Psoas muscle (tissue), 8 donors: ENCODE measurements around the gene TMEM273. TPM values are rescaled to one million over a fixed set of nuclear protein-coding genes. Genes with fewer than 3 reads are reported as not detected.

Source experiments
- ATAC-seq, 4 donors: fragments of 200-7000 bp; cut with Tn5 transposase; one replicate each; pipeline ENCODE4 v1.9.1; 2020; ENCODE audit warnings: moderate library complexity in 3 of 4, mild to moderate bottlenecking in 2 of 4
- DNase-seq, 2 donors: peaks; one replicate each; pipeline ENCODE4 v3.0.0-alpha.2; 2020
- H3K27ac ChIP-seq: fragments of 200-600 bp; one replicate; pipeline ENCODE4 v1.8.0; 2022
- H3K27me3 ChIP-seq, 3 donors: fragments of 200-600 bp in 1 of 3; one replicate each; pipeline versions ENCODE4 v1.6.1 to v1.8.0; 2013 to 2022; ENCODE audit warnings: low read length in 2 of 3, mild to moderate bottlenecking in 2 of 3, moderate library complexity in 1 of 3; ENCODE audit not compliant: insufficient read depth in 3 of 3
- H3K36me3 ChIP-seq, 2 donors: fragments of 200-600 bp in 1 of 2; one replicate each; pipeline versions ENCODE4 v1.6.1 to v1.8.0; 2013 to 2022; ENCODE audit warnings: low read depth in 1 of 2, mild to moderate bottlenecking in 1 of 2, moderate library complexity in 1 of 2; ENCODE audit not compliant: insufficient read depth in 1 of 2
- H3K4me1 ChIP-seq: fragments of 200-600 bp; one replicate; pipeline ENCODE4 v1.8.0; 2022
- H3K4me3 ChIP-seq: fragments of 200-600 bp; one replicate; pipeline ENCODE4 v1.8.0; 2022; ENCODE audit warnings: mild to moderate bottlenecking
- H3K9me3 ChIP-seq: fragments of 200-600 bp; one replicate; pipeline ENCODE4 v1.8.0; 2022
- WGBS, 3 donors: extraction: QIAGEN DNeasy Blood & Tissue Kit; methylation state at CpG; one replicate each; pipeline versions ENCODE4 v1.1.6 to v1.1.7; 2013; 5-methylcytosine and 5-hydroxymethylcytosine counted together
- intact Hi-C, 2 donors: fragments of 100-400 bp; cut with DNase I; formaldehyde crosslinking; loops; one replicate each; pipeline versions ENCODE4 v1.11.0 to v1.14.2; 2022
- polyA plus RNA-seq, 3 donors: library from polyadenylated mRNA; stranded (reverse); fragments of 200-250 nt; gene quantifications; one replicate each; pipeline ENCODE4 v1.2.3, GENCODE V29; 2013
- total RNA-seq, 4 donors: library from RNA; stranded (reverse); fragmentation: NEBNext Ultra II Directional in 2 of 4; extraction: Animal tissue kit (Norgen Biotek cat#: 25700) in 2 of 4; gene quantifications; one replicate each; pipeline versions ENCODE4 v1.2.1 to v1.2.4, GENCODE V29; 2021 to 2023
- TF ChIP-seq, protein P1 (sequence below): fragments of 200-600 bp; IDR thresholded peaks from one replicate; pipeline ENCODE4 v1.8.0; 2022; ENCODE audit warnings: antibody characterized with exemption
- donor health status: healthy with polysubstance abuse.
- donor health status: DM: no; HTN: no; CAD: no; lungs with moderate emphysema.
- donor health status: Bipolar disorder and iron deficiency.
- donor health status: healthy.
- donor health status: DM: yes; HTN: yes; CAD: no.
- donor health status: DM: no; HTN: no; CAD: no.
- donor health status: DM: no; HTN: no; CAD: no.
- donor health status: DM: yes; HTN: yes; CAD: no.

Gene TMEM273
- total and polyA plus RNA-seq, 7 donors, result 3.5 to 12.0 (median 7.7) TPM

DNA sequence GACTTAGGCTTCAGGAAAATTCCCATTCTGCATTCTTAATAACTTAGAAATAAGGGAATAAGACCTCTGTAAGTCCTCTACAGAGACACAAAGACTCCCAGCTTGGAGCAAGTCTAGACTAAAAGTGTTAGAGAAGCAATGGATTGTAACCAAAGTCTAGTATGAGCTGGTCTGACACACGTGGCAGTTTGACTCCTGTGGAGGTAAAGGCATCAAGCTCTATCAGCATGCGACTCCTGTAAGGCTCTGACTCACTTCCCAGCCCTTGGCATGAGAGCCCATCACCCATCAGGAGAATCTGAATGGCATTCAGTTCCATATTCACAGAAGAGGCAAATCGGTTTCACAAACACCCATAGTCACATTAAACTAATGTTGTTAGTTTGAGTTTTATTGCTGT lies 68.4 kb downstream of the TMEM273 start:
- Histone ChIP-seq H3K27me3 (peaks cover 0 to under 1% (median 0%) of the 10 kb centered on the region in 3 donors), H3K36me3 (no peaks in the 10 kb centered on the region), H3K4me3 (no peak overlapping the region), H3K9me3 (peaks cover 3% of the 10 kb centered on the region), H3K27ac (no peak overlapping the region), H3K4me1 (no peaks in the 10 kb centered on the region)
- 61 to 67% (median 61%) methylated on average over 3 of the region's 3 CpGs for WGBS, 3 donors
- intact Hi-C loops, result loop anchor here in 1 of 2 donors (10.0 kb wide), 1 partner anchor 115 kb away; no protein-coding TSS in a partner anchor
- DNase-seq (no peak), ATAC-seq (no peak)
- TF ChIP-seq, protein P1, sequence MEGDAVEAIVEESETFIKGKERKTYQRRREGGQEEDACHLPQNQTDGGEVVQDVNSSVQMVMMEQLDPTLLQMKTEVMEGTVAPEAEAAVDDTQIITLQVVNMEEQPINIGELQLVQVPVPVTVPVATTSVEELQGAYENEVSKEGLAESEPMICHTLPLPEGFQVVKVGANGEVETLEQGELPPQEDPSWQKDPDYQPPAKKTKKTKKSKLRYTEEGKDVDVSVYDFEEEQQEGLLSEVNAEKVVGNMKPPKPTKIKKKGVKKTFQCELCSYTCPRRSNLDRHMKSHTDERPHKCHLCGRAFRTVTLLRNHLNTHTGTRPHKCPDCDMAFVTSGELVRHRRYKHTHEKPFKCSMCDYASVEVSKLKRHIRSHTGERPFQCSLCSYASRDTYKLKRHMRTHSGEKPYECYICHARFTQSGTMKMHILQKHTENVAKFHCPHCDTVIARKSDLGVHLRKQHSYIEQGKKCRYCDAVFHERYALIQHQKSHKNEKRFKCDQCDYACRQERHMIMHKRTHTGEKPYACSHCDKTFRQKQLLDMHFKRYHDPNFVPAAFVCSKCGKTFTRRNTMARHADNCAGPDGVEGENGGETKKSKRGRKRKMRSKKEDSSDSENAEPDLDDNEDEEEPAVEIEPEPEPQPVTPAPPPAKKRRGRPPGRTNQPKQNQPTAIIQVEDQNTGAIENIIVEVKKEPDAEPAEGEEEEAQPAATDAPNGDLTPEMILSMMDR, result no peak

DNA sequence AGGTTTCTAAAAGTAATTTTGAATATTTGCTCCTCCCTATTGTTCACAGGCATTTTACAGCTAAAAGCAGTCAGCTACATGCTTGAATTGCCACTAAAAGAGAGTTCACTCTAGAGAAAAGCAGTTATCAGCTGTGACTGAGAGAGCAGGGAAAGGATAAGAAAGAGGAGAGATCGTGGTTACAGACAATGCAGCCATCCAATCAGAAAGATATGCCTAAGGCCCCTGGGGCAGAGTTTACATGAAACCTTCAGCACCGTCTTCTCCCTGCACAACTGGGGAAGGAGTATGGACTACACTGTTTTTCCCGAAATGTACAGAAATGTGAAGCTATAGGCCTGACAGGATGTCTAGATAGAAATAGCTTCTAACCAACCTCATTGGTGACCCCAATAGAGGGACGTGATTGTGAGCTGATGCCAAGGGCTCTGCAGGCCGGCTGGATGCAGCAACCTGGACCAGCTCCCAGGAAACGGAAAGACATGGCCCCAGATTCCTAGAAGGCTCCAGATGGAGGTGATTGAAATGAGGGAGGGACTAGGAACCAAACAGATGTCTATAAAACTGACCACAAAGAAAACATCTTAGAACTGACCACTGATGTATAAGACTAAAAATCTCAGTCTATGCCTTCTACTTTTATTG lies 69.6 kb downstream of the TMEM273 start:
- WGBS, 3 donors, result 45 to 58% (median 50%) methylated on average over 6 of the region's 6 CpGs
- intact Hi-C loops, result loop anchor here in 1 of 2 donors (10.0 kb wide), 1 partner anchor 114 kb away; no protein-coding TSS in a partner anchor
- no peaks in the 10 kb centered on the region for H3K9me3 ChIP-seq
- no peak for ATAC-seq
- H3K4me1 ChIP-seq, result no peaks in the 10 kb centered on the region
- no peaks in the 10 kb centered on the region for H3K36me3 ChIP-seq
- TF ChIP-seq, protein P1, result no peak
- no peak for DNase-seq
- no peak overlapping the region for H3K27ac ChIP-seq
- H3K27me3 ChIP-seq, result peaks cover 0 to 6% (median 0%) of the 10 kb centered on the region in 3 donors
- no peak overlapping the region for H3K4me3 ChIP-seq

DNA sequence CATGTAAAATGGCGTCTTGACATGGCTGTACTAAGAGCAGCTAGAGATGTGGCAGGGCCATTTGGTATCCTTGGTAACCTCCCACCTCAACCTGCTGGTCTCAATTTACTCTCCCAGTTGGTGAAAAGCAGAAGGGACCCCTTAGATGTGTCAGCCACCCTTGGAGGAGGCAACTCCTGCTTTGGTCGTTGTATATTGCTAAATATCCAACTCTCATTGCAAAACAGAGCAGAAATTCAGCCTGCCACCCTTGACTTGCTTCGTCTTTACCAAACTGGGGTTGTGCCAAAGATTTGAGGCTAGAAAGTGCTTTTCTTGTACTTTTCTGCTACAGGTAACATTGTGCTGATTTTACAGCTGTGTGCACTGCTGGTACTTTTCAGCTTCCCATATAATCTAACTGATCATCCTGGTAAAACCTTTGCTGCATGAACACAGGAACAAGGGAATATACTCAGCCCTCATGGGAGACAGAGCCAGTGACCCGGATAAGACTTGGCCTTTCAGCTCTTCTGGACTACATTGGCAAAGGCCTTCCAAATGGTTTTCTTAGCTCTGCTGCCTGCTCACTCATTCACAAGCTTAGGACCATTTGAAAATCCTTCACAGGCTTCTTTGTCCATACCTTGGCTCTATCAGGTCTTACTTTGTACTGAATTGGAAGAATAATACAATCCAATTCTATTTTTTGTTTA lies 70.7 kb downstream of the TMEM273 start:
- TF ChIP-seq, protein P1, result no peak
- Histone ChIP-seq H3K27me3 (peaks cover 0 to 6% (median 0%) of the 10 kb centered on the region in 3 donors), H3K4me3 (no peak overlapping the region), H3K9me3 (no peaks in the 10 kb centered on the region), H3K27ac (no peak overlapping the region), H3K4me1 (peaks cover 3% of the 10 kb centered on the region), H3K36me3 (no peaks in the 10 kb centered on the region)
- ATAC-seq (no peak), DNase-seq (no peak)
- WGBS, 3 donors, result 58 to 78% (median 58%) methylated on average over 4 of the region's 4 CpGs
- intact Hi-C loops, result loop anchor here in 1 of 2 donors (10.0 kb wide), 1 partner anchor 113 kb away; no protein-coding TSS in a partner anchor

DNA sequence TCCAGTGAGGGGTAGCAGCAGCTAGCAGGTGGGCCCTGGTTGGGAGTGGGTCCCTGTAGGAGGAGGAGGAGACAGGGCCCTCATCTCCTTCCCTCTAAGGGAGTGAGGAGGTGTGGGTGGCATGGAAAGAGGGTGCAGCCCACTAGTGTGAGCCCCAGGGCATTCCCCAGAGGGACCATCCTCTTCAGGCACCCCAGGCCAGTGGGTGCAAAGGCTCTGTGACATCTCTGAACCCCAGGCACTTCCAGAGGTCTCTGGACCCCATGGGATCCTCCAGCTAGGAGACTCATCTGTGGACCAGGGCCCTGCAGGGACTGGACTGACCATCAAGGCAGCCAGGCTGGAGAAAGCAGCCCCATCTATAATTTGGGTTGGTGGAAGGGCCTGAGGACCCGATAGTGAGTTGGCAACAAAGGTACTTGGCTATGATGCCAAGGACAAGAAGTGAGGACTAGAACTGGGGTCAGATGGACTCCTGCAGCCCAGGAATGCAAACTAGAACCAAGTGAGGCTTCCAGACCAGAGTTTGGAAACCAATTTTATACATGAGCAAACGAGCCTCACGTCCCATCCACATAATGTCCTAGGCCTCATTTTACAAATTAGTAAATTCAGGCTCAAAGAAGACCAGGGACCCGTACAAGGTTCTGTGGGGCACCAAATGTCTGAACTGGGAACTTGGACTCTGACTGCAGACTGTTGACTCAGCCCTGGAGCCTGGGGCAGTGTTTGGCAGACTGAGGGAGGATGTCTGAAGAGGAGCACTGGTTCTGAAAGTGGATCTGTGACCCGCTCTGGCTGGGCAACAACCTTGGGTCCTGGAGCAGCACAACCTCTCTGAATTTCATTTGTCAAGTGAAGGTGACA lies 71.4 kb downstream of the TMEM273 start:
- TF ChIP-seq, protein P1, result no peak
- ATAC-seq (no peak), DNase-seq (no peak)
- no peak overlapping the region for H3K27ac ChIP-seq
- no peaks in the 10 kb centered on the region for H3K36me3 ChIP-seq
- intact Hi-C loops, result loop anchor here in 1 of 2 donors (10.0 kb wide), 1 partner anchor 112 kb away; no protein-coding TSS in a partner anchor
- H3K4me3 ChIP-seq, result no peak overlapping the region
- 62 to 80% (median 67%) methylated on average over 5 of the region's 5 CpGs for WGBS, 3 donors
- peaks cover 3% of the 10 kb centered on the region for H3K4me1 ChIP-seq
- H3K9me3 ChIP-seq, result no peaks in the 10 kb centered on the region
- peaks cover 0 to 6% (median 0%) of the 10 kb centered on the region in 3 donors for H3K27me3 ChIP-seq
